Neural cell (in vitro differentiated cells): ENCODE results near the gene SMCO2. TPM values are rescaled to one million over a fixed set of nuclear protein-coding genes. Genes with fewer than 3 reads are reported as not detected.

Experiments
- H2AFZ ChIP-seq: fragments of 200-600, 300-800 bp; sonication (generic), shearing (Covaris generic); 2 replicates; pipeline ENCODE4 v1.6.0; 2014; ENCODE audit warnings: low read depth, mild to moderate bottlenecking, antibody characterized with exemption, low read length, moderate library complexity
- H3F3A ChIP-seq: fragments of 200-600 bp; shearing (Covaris generic); 2 replicates; pipeline ENCODE4 v1.6.1; 2016; ENCODE audit warnings: mild to moderate bottlenecking, moderate library complexity, mixed read lengths, antibody characterized with exemption, low read length; ENCODE audit not compliant: insufficient read depth, poor library complexity, severe bottlenecking
- H3K27ac ChIP-seq: fragments of 200-600, 300-800 bp; sonication (generic), shearing (Covaris generic); 2 replicates; pipeline ENCODE4 v1.5.1; 2014; ENCODE audit warnings: mild to moderate bottlenecking, low read length, moderate library complexity
- H3K27me3 ChIP-seq: fragments of 300-800, 200-600 bp; sonication (generic), shearing (Covaris generic); 2 replicates; pipeline ENCODE4 v1.6.0; 2014; ENCODE audit warnings: mild to moderate bottlenecking, low read depth, low read length, moderate library complexity; ENCODE audit not compliant: insufficient read depth
- H3K36me3 ChIP-seq: fragments of 300-800, 200-600 bp; sonication (generic), shearing (Covaris generic); 2 replicates; pipeline ENCODE4 v1.5.1; 2014; ENCODE audit warnings: mild to moderate bottlenecking, antibody characterized with exemption, low read length, moderate library complexity; ENCODE audit not compliant: insufficient read depth
- H3K4me2 ChIP-seq: fragments of 300-800, 200-600 bp; sonication (generic), shearing (Covaris generic); 2 replicates; pipeline ENCODE4 v1.6.0; 2014; ENCODE audit warnings: mild to moderate bottlenecking, low read length
- H3K4me3 ChIP-seq: fragments of 300-800, 200-600 bp; sonication (generic), shearing (Covaris generic); 2 replicates; pipeline ENCODE4 v1.5.1; 2014; ENCODE audit warnings: mild to moderate bottlenecking, low read length, moderate library complexity
- H3K79me2 ChIP-seq: fragments of 200-600 bp; shearing (Covaris generic); replicated peaks from 2 replicates; pipeline ENCODE4 v1.6.0; 2014; ENCODE audit warnings: mild to moderate bottlenecking, low read length, moderate library complexity; ENCODE audit not compliant: insufficient read depth
- H3K9ac ChIP-seq: fragments of 300-800, 200-600 bp; sonication (generic), shearing (Covaris generic); 2 replicates; pipeline ENCODE4 v1.6.1; 2016; ENCODE audit warnings: mild to moderate bottlenecking, low read length, mixed read lengths
- H3K9me2 ChIP-seq: fragments of 200-600 bp; shearing (Covaris generic); 2 replicates; pipeline ENCODE4 v1.6.1; 2016; ENCODE audit warnings: mild to moderate bottlenecking, low read length, mixed read lengths; ENCODE audit not compliant: insufficient read depth
- H3K9me3 ChIP-seq: fragments of 200-600, 300-800 bp; sonication (generic), shearing (Covaris generic); 2 replicates; pipeline ENCODE4 v1.6.1; 2016; ENCODE audit warnings: mild to moderate bottlenecking, mixed run types, low read length, moderate library complexity, mixed read lengths
- H4K20me1 ChIP-seq: fragments of 200-600 bp; shearing (Covaris generic); 2 replicates; pipeline ENCODE4 v1.6.1; 2016; ENCODE audit warnings: mild to moderate bottlenecking, mixed run types; ENCODE audit not compliant: insufficient read depth
- EP300 ChIP-seq: fragments of 450-650 bp; conservative IDR thresholded peaks from 2 replicates; pipeline ENCODE4 v1.6.1; 2014; ENCODE audit warnings: antibody characterized with exemption, mild to moderate bottlenecking, moderate library complexity; ENCODE audit not compliant: poor library complexity, severe bottlenecking
- EZH2 ChIP-seq: fragments of 200-600, 300-800 bp; shearing (Covaris generic), sonication (generic); IDR thresholded peaks from 2 replicates; pipeline ENCODE4 v1.6.1; 2014; ENCODE audit warnings: antibody characterized with exemption, low read length, borderline replicate concordance, mild to moderate bottlenecking; ENCODE audit not compliant: insufficient read depth, poor library complexity, severe bottlenecking
- MXI1 ChIP-seq: fragments of 450-650 bp; conservative IDR thresholded peaks from 2 replicates; pipeline ENCODE4 v1.6.1; 2014; ENCODE audit warnings: antibody characterized with exemption, mild to moderate bottlenecking; ENCODE audit not compliant: poor library complexity, severe bottlenecking
- POLR2AphosphoS5 ChIP-seq: IDR thresholded peaks from 2 replicates; pipeline ENCODE4 v1.6.1; 2012
- RAD21 ChIP-seq: fragments of 450-650 bp; conservative IDR thresholded peaks from 2 replicates; pipeline ENCODE4 v1.6.1; 2014; ENCODE audit warnings: antibody characterized with exemption, mild to moderate bottlenecking, moderate library complexity
- SMC3 ChIP-seq: fragments of 450-650 bp; conservative IDR thresholded peaks from 2 replicates; pipeline ENCODE4 v1.6.1; 2014; ENCODE audit warnings: antibody characterized with exemption, mild to moderate bottlenecking, moderate library complexity; ENCODE audit not compliant: poor library complexity
- TAF1 ChIP-seq: IDR thresholded peaks from 2 replicates; pipeline ENCODE4 v1.6.1; 2012; ENCODE audit warnings: low read depth
- polyA plus RNA-seq: library from polyadenylated mRNA; depleted of rRNA; stranded (reverse); fragments of >200 nt; gene quantifications from 2 replicates; pipeline ENCODE4 v1.2.3, GENCODE V29; 2014
- TF ChIP-seq, protein P1 (sequence below): fragments of 450-650 bp; IDR thresholded peaks from 2 replicates; pipeline ENCODE4 v1.5.1; 2014; ENCODE audit warnings: antibody characterized with exemption, mild to moderate bottlenecking, moderate library complexity; ENCODE audit not compliant: poor library complexity, severe bottlenecking
- TF ChIP-seq, protein P2 (sequence below): IDR thresholded peaks from 2 replicates; pipeline ENCODE4 v1.6.1; 2012; ENCODE audit warnings: borderline replicate concordance

The SMCO2 gene
- polyA plus RNA-seq, 1 donor from 2014 or later: not detected

DNA sequence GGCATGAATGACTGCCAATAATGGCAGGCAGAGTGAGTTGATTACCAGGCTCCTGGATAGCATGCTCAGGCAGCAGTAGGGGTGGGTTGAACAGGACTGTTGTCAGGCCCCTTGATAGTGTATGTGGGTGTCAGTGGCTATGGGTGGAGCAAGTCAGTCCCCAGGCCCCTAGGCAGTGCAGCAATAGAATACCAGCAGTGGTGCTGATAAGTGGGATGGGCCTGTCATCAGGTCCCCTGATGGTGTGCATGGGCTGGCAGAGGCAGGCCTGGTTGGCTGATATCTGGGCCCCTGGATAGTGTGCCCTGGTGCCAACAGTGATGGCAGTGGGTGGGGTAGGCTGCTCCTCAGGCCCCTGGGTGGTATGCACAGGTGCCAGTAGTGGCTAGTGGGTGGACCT lies 32.4 kb downstream of the SMCO2 start:
- H2AFZ ChIP-seq: no peak overlapping the region
- no peaks in the 10 kb centered on the region for H3F3A ChIP-seq
- no peaks in the 10 kb centered on the region for H3K9me2 ChIP-seq
- H3K27ac ChIP-seq: no peak overlapping the region
- no peaks in the 10 kb centered on the region for H3K79me2 ChIP-seq
- no peaks in the 10 kb centered on the region for H3K27me3 ChIP-seq
- no peaks in the 10 kb centered on the region for H4K20me1 ChIP-seq
- H3K4me3 ChIP-seq: no peak overlapping the region
- TF ChIP-seq MXI1: no peak
- TF ChIP-seq, protein P1, sequence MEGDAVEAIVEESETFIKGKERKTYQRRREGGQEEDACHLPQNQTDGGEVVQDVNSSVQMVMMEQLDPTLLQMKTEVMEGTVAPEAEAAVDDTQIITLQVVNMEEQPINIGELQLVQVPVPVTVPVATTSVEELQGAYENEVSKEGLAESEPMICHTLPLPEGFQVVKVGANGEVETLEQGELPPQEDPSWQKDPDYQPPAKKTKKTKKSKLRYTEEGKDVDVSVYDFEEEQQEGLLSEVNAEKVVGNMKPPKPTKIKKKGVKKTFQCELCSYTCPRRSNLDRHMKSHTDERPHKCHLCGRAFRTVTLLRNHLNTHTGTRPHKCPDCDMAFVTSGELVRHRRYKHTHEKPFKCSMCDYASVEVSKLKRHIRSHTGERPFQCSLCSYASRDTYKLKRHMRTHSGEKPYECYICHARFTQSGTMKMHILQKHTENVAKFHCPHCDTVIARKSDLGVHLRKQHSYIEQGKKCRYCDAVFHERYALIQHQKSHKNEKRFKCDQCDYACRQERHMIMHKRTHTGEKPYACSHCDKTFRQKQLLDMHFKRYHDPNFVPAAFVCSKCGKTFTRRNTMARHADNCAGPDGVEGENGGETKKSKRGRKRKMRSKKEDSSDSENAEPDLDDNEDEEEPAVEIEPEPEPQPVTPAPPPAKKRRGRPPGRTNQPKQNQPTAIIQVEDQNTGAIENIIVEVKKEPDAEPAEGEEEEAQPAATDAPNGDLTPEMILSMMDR: no peak
- no peak for TF ChIP-seq EZH2
- no peak for TF ChIP-seq TAF1
- TF ChIP-seq POLR2AphosphoS5: no peak
- no peak for TF ChIP-seq SMC3
- TF ChIP-seq RAD21: no peak
- TF ChIP-seq EP300: no peak
- TF ChIP-seq, protein P2, sequence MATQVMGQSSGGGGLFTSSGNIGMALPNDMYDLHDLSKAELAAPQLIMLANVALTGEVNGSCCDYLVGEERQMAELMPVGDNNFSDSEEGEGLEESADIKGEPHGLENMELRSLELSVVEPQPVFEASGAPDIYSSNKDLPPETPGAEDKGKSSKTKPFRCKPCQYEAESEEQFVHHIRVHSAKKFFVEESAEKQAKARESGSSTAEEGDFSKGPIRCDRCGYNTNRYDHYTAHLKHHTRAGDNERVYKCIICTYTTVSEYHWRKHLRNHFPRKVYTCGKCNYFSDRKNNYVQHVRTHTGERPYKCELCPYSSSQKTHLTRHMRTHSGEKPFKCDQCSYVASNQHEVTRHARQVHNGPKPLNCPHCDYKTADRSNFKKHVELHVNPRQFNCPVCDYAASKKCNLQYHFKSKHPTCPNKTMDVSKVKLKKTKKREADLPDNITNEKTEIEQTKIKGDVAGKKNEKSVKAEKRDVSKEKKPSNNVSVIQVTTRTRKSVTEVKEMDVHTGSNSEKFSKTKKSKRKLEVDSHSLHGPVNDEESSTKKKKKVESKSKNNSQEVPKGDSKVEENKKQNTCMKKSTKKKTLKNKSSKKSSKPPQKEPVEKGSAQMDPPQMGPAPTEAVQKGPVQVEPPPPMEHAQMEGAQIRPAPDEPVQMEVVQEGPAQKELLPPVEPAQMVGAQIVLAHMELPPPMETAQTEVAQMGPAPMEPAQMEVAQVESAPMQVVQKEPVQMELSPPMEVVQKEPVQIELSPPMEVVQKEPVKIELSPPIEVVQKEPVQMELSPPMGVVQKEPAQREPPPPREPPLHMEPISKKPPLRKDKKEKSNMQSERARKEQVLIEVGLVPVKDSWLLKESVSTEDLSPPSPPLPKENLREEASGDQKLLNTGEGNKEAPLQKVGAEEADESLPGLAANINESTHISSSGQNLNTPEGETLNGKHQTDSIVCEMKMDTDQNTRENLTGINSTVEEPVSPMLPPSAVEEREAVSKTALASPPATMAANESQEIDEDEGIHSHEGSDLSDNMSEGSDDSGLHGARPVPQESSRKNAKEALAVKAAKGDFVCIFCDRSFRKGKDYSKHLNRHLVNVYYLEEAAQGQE: no peak
- no peak overlapping the region for H3K9ac ChIP-seq
- H3K36me3 ChIP-seq: no peaks in the 10 kb centered on the region
- H3K9me3 ChIP-seq: peaks cover 5% of the 10 kb centered on the region
- H3K4me2 ChIP-seq: no peak overlapping the region

DNA sequence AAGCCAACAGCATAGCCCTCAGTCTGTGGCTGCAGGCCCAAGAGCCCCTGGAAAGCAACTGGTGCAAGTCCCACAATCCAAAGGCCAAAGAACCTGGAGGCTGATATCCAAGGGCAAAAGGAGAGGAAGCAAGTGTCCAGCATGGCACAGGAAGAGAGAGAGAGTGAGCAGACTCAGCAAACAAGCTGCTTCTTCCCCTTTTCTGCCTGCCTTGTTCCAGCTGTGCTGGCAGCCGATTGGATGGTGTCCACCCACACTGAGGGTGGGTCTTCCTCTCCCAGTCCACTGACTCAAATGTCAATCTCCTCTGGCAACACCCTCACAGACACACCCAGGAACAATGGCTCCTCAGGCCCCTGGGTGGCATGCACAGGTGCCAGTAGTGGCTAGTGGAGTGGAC lies 33.5 kb downstream of the SMCO2 start:
- TF ChIP-seq POLR2AphosphoS5 (no peak), EZH2 (no peak), TAF1 (no peak)
- Histone ChIP-seq H3K27ac (no peak overlapping the region), H3K79me2 (no peaks in the 10 kb centered on the region), H2AFZ (no peak overlapping the region), H4K20me1 (no peaks in the 10 kb centered on the region), H3K36me3 (no peaks in the 10 kb centered on the region), H3F3A (no peaks in the 10 kb centered on the region), H3K4me2 (no peak overlapping the region), H3K9ac (no peak overlapping the region), H3K27me3 (no peaks in the 10 kb centered on the region), H3K9me3 (peaks cover 5% of the 10 kb centered on the region), H3K9me2 (no peaks in the 10 kb centered on the region), H3K4me3 (no peak overlapping the region)

DNA sequence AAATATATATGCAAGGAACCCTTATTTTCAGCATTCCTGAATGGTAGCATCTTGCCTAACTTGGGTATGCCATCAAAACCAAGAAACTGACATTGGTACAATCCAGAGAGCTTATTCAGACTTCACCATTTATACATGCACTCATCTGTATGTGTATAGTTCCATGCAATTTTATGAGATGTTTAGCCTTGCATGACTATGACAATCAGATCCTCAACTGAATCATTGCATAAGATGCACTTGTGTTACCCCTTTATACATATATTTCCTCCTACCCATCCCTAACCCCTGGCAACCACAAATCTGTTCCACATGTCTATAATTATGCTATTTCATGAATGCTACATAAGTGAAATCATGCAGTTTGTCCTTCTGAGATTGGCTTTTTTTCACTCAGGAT lies 40.4 kb downstream of the SMCO2 start:
- Histone ChIP-seq H3K4me2 (no peak overlapping the region), H3K4me3 (no peak overlapping the region), H3F3A (no peaks in the 10 kb centered on the region), H3K27ac (no peak overlapping the region), H3K36me3 (no peaks in the 10 kb centered on the region), H4K20me1 (no peaks in the 10 kb centered on the region), H3K9ac (no peak overlapping the region), H3K27me3 (no peaks in the 10 kb centered on the region), H2AFZ (no peak overlapping the region), H3K79me2 (no peaks in the 10 kb centered on the region), H3K9me2 (no peaks in the 10 kb centered on the region), H3K9me3 (no peaks in the 10 kb centered on the region)
- TF ChIP-seq MXI1 (no peak), RAD21 (no peak), EP300 (no peak), SMC3 (no peak), EZH2 (no peak), TAF1 (no peak)
- TF ChIP-seq, protein P1: no peak
- TF ChIP-seq, protein P2: no peak
